Adipose tissue (tissue), 3 donors: Measurements from ENCODE around the gene FHL1. TPM values are rescaled to one million over a fixed set of nuclear protein-coding genes. Genes with fewer than 3 reads are reported as not detected.
A peak's percentile ranks its signal among the peaks of the same experiment; 100 is the strongest.

Experiments used
- H3K27ac ChIP-seq: one replicate; pipeline ENCODE4 v1.5.1; 2013; ENCODE audit warnings: low read depth, low read length
- WGBS, 3 donors: extraction: QIAGEN DNeasy Blood & Tissue Kit; methylation state at CpG; one replicate each; pipeline ENCODE4 v1.1.7; 2013; 5-methylcytosine and 5-hydroxymethylcytosine counted together
- polyA plus RNA-seq, 3 donors: library from polyadenylated mRNA; stranded (reverse); fragments of 200-250 nt; gene quantifications; one replicate each; pipeline ENCODE4 v1.2.3, GENCODE V29; 2013
- donor health status: healthy with polysubstance abuse.
- donor health status: Bipolar disorder and iron deficiency.
- donor health status: healthy.

Gene FHL1
- polyA plus RNA-seq, 3 donors = 23.9 to 683 (median 244) TPM

- 32 to 44% (median 43%) methylated on average over 1 of the region's 1 CpG for WGBS, 3 donors
- no peak overlapping the region for H3K27ac ChIP-seq
Measured at GRCh38 chrX:136171420-136171819, 24.1 kb downstream of the FHL1 start.

GRCh38 chrX:136176399-136176825 is 29.1 kb downstream of the FHL1 start:
- 28 to 48% (median 29%) methylated on average over 2 of the region's 2 CpGs for WGBS, 3 donors

GRCh38 chrX:136179133-136179532 is 31.8 kb downstream of the FHL1 start:
- WGBS, 3 donors = 70 to 75% (median 71%) methylated on average over 4 of the region's 4 CpGs
- H3K27ac ChIP-seq = no peak overlapping the region

More at GRCh38 chrX:136176399-136176825, 29.1 kb downstream of the FHL1 start:
- no peak overlapping the region for H3K27ac ChIP-seq

- H3K27ac ChIP-seq = no peak overlapping the region
- WGBS, 3 donors = 51 to 76% (median 56%) methylated on average over 3 of the region's 3 CpGs
Measured at GRCh38 chrX:136182414-136182813, 35.1 kb downstream of the FHL1 start.

DNA sequence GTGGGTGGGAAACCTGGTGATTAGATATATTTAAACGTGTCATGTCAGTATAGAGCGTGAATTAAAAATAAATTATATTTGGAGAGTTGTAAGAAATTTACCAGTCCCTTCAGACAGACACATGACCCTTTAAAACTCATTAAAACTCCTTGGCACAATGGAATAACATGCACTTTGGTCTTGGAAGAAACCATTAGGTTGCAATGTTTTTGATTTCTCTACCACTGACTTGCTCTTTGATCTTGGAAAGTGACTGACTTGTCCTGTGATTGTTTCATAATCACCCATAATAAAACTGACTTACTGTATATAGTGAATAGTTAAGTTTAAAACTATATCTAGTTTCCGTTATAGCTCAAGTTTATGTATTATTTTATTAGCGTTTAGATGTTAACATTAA is 35.8 kb downstream of the FHL1 start:
- WGBS, 3 donors = 70 to 88% (median 87%) methylated on average over 4 of the region's 4 CpGs
- no peak overlapping the region for H3K27ac ChIP-seq

GRCh38 chrX:136183917-136184316 is 36.6 kb downstream of the FHL1 start:
- no peak overlapping the region for H3K27ac ChIP-seq
- 33 to 58% (median 43%) methylated on average over 1 of the region's 1 CpG for WGBS, 3 donors

- 16 to 27% (median 24%) methylated on average over 8 of the region's 8 CpGs for WGBS, 3 donors
- peak overlapping the region; percentile 38 for H3K27ac ChIP-seq
Measured at GRCh38 chrX:136185401-136186022, 38.2 kb downstream of the FHL1 start.

DNA sequence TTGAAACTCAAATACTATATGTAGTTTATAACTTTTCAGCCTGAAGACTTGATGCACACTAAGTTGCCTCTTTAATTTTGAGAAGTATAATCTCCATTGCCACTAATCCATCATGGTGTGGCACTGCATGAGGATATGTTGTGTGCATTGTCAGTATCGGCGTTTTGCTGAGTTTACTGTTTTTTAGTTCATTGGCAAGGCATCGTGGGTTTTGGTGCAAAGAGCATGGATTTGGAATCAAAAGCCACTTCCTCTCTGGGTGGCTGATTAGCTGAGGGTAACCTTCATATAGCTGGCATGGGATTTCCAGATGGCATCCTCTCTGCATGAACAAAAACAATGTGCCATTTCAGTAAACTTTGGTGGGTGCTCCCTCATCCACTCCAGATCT is 38.7 kb downstream of the FHL1 start:
- WGBS, 3 donors = 25 to 52% (median 30%) methylated on average over 3 of the region's 3 CpGs

DNA sequence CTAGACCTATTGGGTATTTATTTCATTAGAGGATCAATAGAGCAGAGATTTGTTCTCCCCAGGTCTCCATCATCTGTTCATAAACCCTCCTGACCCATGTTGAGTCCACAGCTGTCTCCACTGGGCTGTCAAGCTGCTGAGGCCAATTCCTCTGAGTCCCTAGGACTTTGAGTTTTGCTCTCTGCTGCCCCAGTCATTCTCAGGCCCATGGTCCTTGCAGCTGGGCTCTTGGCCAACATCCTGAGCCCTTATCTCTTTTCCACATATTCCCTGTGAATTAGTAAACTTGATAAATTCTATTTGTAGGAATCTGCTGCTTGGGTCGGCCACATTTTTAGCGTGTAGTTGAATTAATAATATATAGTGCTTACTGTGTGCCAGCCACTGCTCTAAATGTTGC is 41.9 kb downstream of the FHL1 start:
- no peak overlapping the region for H3K27ac ChIP-seq
- WGBS, 3 donors = 30 to 44% (median 34%) methylated on average over 2 of the region's 2 CpGs

More for the DNA sequence above, 38.7 kb downstream of the FHL1 start:
- no peak overlapping the region for H3K27ac ChIP-seq

DNA sequence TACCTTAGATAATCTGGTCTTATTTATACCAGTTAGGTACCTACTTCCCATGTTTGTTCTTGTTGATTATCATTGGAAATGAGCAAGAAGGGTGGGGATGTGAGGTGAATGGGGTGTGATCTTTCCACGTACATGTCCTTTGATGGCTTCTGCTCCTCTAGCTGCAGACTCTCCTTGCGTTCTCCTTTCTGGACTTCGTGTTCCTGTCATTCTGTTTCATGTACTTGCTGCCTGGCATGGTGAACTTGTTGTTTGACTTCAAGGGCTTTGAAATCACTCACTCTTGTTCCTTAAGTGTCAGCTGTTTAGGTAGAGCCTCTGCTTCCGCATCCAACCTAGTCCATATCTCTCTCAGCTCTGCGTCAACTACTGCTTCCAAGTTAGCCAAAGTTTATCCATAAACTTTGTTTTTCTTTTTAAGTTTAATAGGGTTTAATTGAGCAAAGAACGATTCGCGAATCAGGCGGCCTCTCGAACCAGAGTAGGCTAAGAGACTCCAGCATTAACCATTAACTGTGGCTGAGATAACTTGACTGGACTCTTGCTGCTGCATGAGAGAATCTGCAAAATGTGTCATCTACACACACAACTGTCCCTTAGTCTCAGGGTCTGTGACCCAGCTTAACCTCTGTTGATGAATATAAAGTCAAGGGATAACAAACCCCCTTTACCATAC is 42.8 kb downstream of the FHL1 start:
- WGBS, 3 donors = 81 to 95% (median 89%) methylated on average over 10 of the region's 10 CpGs
- no peak overlapping the region for H3K27ac ChIP-seq

DNA sequence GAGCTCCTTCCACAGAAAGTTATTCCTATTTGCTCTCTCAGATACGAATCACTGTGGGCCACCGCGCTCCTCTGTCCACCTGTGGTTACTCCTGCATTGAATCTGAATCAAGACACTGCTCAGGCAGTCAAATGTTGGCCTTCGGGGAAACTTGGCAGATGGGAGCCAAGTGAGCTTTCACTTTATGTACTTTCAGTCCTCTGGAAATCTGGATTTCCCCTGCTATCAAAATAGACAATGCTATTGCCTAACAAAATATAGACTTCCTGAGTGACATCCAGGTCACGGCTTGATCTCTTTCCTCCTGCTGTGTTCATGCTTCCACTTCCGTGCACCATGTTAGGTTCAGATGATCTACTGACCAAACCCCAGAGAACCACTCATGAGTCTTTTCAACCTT is 43.8 kb downstream of the FHL1 start:
- WGBS, 3 donors = 51 to 75% (median 54%) methylated on average over 6 of the region's 6 CpGs
- H3K27ac ChIP-seq = no peak overlapping the region

GRCh38 chrX:136192135-136192534 is 44.8 kb downstream of the FHL1 start:
- H3K27ac ChIP-seq = no peak overlapping the region
- 66 to 89% (median 68%) methylated on average over 2 of the region's 2 CpGs for WGBS, 3 donors

DNA sequence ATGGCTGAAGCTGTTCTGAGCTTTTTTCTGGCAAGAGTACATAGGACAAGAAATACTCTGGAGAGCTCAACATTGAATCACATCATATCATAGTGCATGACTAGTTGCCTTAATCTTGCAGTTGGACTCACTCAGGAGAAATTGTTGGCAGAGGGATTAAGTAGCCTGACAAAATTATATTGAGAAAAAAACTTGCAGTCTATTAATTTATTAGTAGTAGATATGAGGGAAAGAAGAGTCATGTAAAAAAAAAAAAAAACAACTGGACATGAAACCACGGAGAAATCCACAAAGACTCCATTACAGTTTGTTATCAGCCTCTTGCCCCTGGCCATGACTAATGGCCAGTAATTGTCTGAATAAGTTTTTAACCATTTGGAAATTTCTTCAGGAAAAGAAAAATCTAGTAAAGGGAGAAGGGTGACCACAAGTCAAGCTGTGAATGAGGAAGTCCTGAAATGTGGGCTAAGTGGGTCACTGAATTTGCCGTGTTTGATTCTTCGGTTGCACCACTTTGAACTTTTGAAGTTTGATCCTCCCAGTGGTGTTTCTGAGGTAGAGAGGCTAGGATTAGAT is 45.6 kb downstream of the FHL1 start:
- WGBS, 3 donors = 28 to 57% (median 55%) methylated on average over 3 of the region's 3 CpGs
- no peak overlapping the region for H3K27ac ChIP-seq

GRCh38 chrX:136193771-136194170 is 46.4 kb downstream of the FHL1 start:
- H3K27ac ChIP-seq = no peak overlapping the region
- WGBS, 3 donors = 18 to 45% (median 41%) methylated on average over 4 of the region's 4 CpGs

- WGBS, 3 donors = 68 to 95% (median 74%) methylated on average over 2 of the region's 2 CpGs
- H3K27ac ChIP-seq = no peak overlapping the region
Measured at GRCh38 chrX:136194536-136194935, 47.2 kb downstream of the FHL1 start.

GRCh38 chrX:136195247-136195646 is 47.9 kb downstream of the FHL1 start:
- 39 to 68% (median 55%) methylated on average over 4 of the region's 4 CpGs for WGBS, 3 donors
- no peak overlapping the region for H3K27ac ChIP-seq

DNA sequence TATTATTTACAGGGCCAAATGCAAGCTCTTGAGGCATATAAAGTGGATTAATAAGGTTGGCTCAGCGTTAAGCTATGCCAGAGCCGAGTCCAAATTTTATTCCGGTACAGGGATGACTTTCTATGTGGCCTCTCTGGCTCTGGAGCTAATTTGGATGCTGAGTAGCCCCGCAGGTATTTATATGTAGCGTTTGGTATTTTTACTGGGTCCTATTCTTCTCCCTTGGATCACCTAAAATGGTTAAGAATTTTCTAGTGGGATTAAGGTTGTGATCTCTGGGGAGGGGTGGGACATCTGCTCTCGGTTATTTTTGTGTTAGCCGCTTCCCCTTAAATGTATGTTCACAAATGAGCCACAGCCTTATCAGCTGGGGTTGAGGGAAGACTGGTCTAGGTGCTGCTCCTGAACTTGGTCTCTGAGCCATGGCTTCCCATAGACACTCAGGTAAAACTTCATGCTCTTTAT is 49.4 kb downstream of the FHL1 start:
- 64 to 79% (median 72%) methylated on average over 7 of the region's 7 CpGs for WGBS, 3 donors
- H3K27ac ChIP-seq = no peak overlapping the region

GRCh38 chrX:136198010-136198409 is 50.7 kb downstream of the FHL1 start:
- no peak overlapping the region for H3K27ac ChIP-seq

- 75 to 92% (median 76%) methylated on average over 6 of the region's 6 CpGs for WGBS, 3 donors
- H3K27ac ChIP-seq = no peak overlapping the region
Measured at GRCh38 chrX:136198678-136199243, 51.4 kb downstream of the FHL1 start.
